DOHH2 (cell line): ENCODE measurements around the gene WIPF2.

Experiments used
- H3F3A ChIP-seq: fragments of 200-600 bp; sonication (generic), shearing (Covaris generic); 2 replicates; pipeline ENCODE4 v1.6.0; 2016; ENCODE audit warnings: antibody characterized with exemption, mild to moderate bottlenecking; ENCODE audit not compliant: control insufficient read depth, insufficient read depth
- H3K27ac ChIP-seq: fragments of 200-600 bp; sonication (generic); 2 replicates; pipeline ENCODE4 v1.5.1; 2014; ENCODE audit warnings: low read depth, mild to moderate bottlenecking, low read length, moderate library complexity
- H3K27me3 ChIP-seq: fragments of 200-600 bp; sonication (generic); 2 replicates; pipeline ENCODE4 v1.6.1; 2014; ENCODE audit warnings: mild to moderate bottlenecking, low read length, mixed read lengths; ENCODE audit not compliant: control insufficient read depth
- H3K36me3 ChIP-seq: fragments of 200-600 bp; sonication (generic); 2 replicates; pipeline ENCODE4 v1.6.1; 2014; ENCODE audit warnings: mild to moderate bottlenecking, low read length, moderate library complexity, mixed read lengths; ENCODE audit not compliant: control insufficient read depth
- H3K4me1 ChIP-seq: fragments of 200-600 bp; sonication (generic); 2 replicates; pipeline ENCODE4 v1.6.1; 2014; ENCODE audit warnings: mild to moderate bottlenecking, low read length, mixed read lengths; ENCODE audit not compliant: control insufficient read depth
- H3K4me2 ChIP-seq: fragments of 200-600 bp; sonication (generic); 2 replicates; pipeline ENCODE4 v1.6.0; 2014; ENCODE audit warnings: mild to moderate bottlenecking, low read length, moderate library complexity
- H3K4me3 ChIP-seq: fragments of 200-600 bp; sonication (generic); 2 replicates; pipeline ENCODE4 v1.5.1; 2014; ENCODE audit warnings: mild to moderate bottlenecking, low read length, mixed read lengths
- H3K79me2 ChIP-seq: fragments of 200-600 bp; sonication (generic); 2 replicates; pipeline ENCODE4 v1.6.1; 2014; ENCODE audit warnings: mild to moderate bottlenecking, low read length, mixed read lengths; ENCODE audit not compliant: control insufficient read depth
- H3K9me2 ChIP-seq: fragments of 200-600 bp; sonication (generic); replicated peaks from 2 replicates; pipeline ENCODE4 v1.6.1; 2014; ENCODE audit warnings: mild to moderate bottlenecking, low read length, mixed read lengths; ENCODE audit not compliant: control insufficient read depth
- H3K9me3 ChIP-seq: fragments of 200-600 bp; sonication (generic); 2 replicates; pipeline ENCODE4 v1.6.1; 2014; ENCODE audit warnings: antibody characterized with exemption, low read length, mixed read lengths; ENCODE audit not compliant: control insufficient read depth, insufficient read depth
- H4K20me1 ChIP-seq: fragments of 200-600 bp; sonication (generic); 2 replicates; pipeline ENCODE4 v1.6.0; 2014; ENCODE audit warnings: low read depth, mild to moderate bottlenecking, antibody characterized with exemption, low read length, moderate library complexity; ENCODE audit not compliant: control insufficient read depth, insufficient read depth
- CTCF ChIP-seq: fragments of 200-600 bp; sonication (generic); IDR thresholded peaks from one replicate; pipeline ENCODE4 v1.5.1; 2014; ENCODE audit warnings: antibody characterized with exemption, mild to moderate bottlenecking, low read depth, low read length; ENCODE audit not compliant: poor library complexity, severe bottlenecking
- EZH2phosphoT487 ChIP-seq: fragments of 200-600 bp; sonication (generic); IDR thresholded peaks from 2 replicates; pipeline ENCODE4 v1.6.1; 2017; ENCODE audit warnings: borderline replicate concordance, mild to moderate bottlenecking, antibody characterized with exemption, low read length, moderate library complexity, mixed read lengths

Gene WIPF2

GRCh38 chr17:40291281-40291664 is 72.2 kb downstream of the WIPF2 start:
- H3K36me3 ChIP-seq = peaks cover 79% of the 10 kb centered on the region
- H3K27me3 ChIP-seq = no peaks in the 10 kb centered on the region
- peaks cover 32% of the 10 kb centered on the region for H3K4me1 ChIP-seq
- H3K9me3 ChIP-seq = no peaks in the 10 kb centered on the region
- H3K27ac ChIP-seq = no peak overlapping the region
- peaks cover 29% of the 10 kb centered on the region for H4K20me1 ChIP-seq
- H3K9me2 ChIP-seq = no peaks in the 10 kb centered on the region
- TF ChIP-seq EZH2phosphoT487 (no peak), CTCF (no peak)
- H3K79me2 ChIP-seq = peaks cover 76% of the 10 kb centered on the region
- peak overlapping the region; percentile 79; the same call in 1 of the 2 replicates for H3K4me2 ChIP-seq
- H3F3A ChIP-seq = peaks cover 14% of the 10 kb centered on the region
- H3K4me3 ChIP-seq = no peak overlapping the region

GRCh38 chr17:40293363-40293762 is 74.3 kb downstream of the WIPF2 start:
- no peaks in the 10 kb centered on the region for H3K27me3 ChIP-seq
- H3F3A ChIP-seq = peaks cover 19% of the 10 kb centered on the region
- no peak overlapping the region for H3K4me3 ChIP-seq
- H4K20me1 ChIP-seq = peaks cover 35% of the 10 kb centered on the region
- H3K9me2 ChIP-seq = no peaks in the 10 kb centered on the region
- H3K79me2 ChIP-seq = peaks cover 74% of the 10 kb centered on the region
- peaks cover 24% of the 10 kb centered on the region for H3K4me1 ChIP-seq
- H3K9me3 ChIP-seq = no peaks in the 10 kb centered on the region
- no peak overlapping the region for H3K4me2 ChIP-seq
- no peak overlapping the region for H3K27ac ChIP-seq
- H3K36me3 ChIP-seq = peaks cover 95% of the 10 kb centered on the region
- TF ChIP-seq EZH2phosphoT487 = no peak
- no peak for TF ChIP-seq CTCF

GRCh38 chr17:40295488-40296436 is 76.7 kb downstream of the WIPF2 start:
- Histone ChIP-seq H3K79me2 (peaks cover 50% of the 10 kb centered on the region), H4K20me1 (peaks cover 21% of the 10 kb centered on the region), H3K27me3 (no peaks in the 10 kb centered on the region), H3K4me3 (no peak overlapping the region), H3K36me3 (peaks cover 98% of the 10 kb centered on the region), H3K9me3 (no peaks in the 10 kb centered on the region), H3K4me2 (no peak overlapping the region), H3F3A (peaks cover 23% of the 10 kb centered on the region), H3K4me1 (peaks cover 7% of the 10 kb centered on the region), H3K9me2 (no peaks in the 10 kb centered on the region), H3K27ac (no peak overlapping the region)
- no peak for TF ChIP-seq CTCF
- no peak for TF ChIP-seq EZH2phosphoT487
